ENCODE data around the gene RPS2.
A peak's percentile ranks its signal among the peaks of the same experiment; 100 is the strongest.

RPS2 gene

DNA sequence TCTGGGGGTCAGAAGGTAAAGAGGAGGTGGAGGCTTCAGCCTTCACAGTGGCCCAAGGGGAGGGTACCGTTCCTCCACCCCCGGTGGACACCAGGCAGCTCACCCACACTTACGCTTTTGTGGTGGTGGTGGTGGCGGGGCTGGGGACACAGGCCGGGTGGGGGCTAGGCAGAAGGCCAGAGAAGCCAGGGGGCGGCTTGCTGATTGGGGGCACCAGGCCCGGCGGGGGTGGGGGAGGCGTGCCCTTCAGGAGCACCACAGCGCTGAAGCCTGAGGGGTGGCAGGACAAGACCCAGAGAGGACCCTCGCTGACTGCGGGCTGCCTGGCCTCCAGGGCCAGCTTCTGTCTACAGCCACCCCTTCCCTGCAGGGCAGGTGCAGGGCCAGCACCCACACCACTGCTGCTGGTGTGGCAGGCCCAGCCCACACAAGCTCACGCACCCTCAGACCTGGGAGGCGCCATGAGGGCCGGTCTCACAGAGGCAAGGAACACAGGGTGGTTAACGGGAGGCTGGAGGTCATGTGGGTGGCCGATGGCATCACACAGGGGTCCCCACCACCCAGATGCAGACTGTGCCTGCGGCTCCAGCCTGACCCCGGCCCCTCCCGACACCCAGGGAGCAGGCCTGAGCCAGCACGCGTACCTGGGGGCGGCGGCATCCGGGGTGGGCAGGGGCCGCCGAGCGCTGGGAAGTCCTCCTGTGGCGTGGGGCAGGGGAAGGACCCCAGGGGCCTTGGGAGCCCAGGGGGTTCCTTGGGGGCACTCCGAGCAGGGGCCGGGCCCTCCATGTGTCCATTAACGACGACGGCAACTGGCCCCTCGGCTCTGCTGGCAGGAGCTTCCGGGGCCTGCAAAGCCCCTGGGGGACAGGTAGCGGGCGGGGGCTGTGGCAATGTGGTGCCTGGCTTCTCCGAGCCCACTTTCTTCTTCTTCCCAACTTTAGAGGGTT is 34.5 kb upstream of the RPS2 start:
- no peak for DNase-seq

DNA sequence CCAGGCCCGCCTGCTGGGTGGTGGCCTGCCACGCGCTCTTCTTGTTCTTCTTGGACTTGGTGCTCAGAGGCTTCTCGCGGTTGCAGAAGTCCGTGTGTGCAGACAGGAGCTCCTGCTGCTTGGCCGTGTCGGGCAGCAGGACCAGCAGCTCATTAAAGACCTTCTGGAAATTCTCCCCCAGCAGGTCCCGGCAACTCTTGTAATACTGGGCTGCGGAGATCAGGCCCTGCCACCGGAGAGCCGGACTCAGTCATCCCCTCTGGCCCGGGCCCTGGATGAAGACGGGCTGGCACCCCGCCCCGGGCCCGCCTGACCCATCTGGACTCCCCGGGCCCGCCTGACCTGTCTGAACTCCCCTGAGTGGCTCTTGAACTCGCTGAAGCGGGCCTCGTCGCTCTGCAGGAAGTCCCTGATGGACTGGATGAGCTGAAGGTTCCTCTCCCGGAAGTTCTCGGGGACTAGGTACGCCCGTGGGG is 33.8 kb upstream of the RPS2 start:
- DNase-seq, result no peak

DNA sequence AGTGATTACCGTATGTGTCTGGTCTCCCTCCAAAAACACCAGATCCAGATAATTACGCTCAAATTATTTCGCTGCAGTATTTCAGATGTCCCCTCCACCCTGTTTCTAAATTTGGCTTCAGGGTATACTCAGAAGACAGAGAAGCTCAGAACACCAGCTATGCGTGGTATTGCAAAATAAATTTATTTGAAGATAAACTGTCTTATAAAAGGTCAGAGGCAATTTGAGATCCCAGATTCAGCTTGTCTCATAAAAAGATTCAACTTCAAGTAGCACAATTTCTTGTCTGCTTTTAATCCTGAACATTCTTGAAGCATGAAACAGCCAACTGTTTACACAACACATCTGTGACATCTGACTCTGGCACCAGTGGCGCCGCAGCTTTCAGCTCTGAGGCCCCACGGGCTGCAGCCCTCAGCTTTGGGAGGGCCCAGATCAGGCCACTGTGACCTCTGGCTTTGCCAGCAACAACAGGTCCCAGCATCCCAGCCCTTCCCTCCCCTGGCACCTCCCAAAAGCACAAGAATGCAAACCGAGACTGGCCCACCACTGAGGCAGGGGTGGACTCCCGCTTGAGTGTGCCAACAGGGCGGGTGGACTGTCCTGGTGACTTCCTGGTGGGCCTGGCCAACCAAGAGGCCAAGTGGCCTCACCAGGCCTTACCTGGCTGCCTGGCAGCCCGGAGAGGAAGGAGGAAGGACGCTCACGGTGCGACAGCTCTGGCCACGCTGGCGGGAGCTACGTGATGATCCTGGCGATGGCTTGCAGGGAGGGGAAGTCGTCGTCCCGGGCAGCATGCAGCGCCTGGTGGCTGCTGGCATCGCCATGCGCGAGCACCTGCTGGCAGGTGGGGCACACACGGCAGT is 33.1 kb upstream of the RPS2 start:
- no peak for DNase-seq

DNA sequence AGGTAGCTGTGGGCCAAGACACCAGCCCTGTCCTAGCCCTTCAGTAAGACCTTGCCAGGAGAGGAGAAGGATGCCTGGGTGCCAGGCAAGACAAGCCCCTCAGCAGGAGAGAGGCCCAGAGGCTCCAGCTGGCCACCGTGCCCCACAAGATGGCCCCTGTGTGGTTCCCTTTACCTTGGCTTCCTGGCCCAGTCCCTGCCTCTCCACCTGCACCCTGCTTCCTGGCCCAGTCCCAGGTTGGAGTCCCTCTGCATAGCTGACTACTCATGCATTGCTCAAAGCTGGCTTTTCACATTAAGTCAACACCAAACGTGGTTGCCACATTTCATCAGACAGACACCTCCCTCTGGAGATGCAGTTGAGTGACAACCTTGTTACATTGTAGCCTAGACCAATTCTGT is 29.1 kb upstream of the RPS2 start:
- peak; percentile 23 for DNase-seq

DNA sequence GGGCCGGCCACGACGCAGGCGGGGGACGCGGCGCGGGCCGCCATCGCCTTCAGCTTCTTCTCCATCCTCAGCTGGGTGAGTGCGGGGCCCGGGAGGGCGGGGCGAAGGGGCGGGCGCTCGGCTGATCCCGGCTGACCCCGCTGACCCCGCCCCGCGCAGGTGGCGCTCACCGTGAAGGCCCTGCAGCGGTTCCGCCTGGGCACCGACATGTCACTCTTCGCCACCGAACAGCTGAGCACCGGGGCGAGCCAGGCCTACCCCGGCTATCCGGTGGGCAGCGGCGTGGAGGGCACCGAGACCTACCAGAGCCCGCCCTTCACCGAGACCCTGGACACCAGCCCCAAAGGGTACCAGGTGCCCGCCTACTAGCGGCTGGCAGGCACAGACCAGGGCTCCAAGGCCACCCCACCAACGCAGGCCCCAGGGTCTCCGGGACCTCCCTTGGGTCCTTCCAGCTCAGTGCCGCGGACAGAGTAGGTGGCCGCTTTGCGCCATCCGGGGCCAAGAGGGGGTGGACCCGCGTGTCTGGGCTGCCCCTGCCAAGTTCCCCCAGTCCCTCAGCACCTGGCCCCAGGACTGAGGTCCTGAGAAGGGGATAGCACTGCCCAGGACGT is 28.2 kb upstream of the RPS2 start:
- no peak for DNase-seq

DNA sequence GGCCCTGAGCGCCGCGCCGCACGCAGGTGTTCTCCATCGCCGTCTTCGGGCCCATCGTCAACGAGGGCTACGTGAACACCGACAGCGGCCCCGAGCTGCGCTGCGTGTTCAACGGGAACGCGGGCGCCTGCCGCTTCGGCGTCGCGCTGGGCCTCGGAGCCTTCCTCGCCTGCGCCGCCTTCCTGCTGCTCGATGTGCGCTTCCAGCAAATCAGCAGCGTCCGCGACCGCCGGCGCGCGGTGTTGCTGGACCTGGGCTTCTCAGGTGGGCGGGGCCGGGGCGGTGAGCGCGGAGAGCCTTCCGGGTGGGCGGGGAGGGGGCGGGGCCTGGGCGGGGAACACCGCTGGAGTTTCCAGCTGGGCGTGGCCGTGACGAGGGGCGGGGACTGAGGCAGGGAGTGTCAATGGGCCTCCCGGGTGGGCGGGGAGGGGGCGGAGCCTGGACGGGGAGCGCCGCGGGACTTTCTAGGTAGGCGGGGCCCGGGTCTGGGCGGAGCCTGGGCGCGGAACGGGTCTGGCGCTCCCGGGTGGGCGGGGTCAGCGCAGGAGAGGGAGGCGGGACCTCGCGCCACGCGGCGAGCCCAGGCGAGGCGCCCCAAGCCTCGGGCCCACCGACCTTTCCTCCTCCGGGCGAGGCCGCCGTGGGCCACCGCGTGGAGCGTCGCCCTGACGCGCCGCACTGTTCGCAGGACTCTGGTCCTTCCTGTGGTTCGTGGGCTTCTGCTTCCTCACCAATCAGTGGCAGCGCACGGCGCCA is 27.5 kb upstream of the RPS2 start:
- DNase-seq, result peak; percentile 98

DNA sequence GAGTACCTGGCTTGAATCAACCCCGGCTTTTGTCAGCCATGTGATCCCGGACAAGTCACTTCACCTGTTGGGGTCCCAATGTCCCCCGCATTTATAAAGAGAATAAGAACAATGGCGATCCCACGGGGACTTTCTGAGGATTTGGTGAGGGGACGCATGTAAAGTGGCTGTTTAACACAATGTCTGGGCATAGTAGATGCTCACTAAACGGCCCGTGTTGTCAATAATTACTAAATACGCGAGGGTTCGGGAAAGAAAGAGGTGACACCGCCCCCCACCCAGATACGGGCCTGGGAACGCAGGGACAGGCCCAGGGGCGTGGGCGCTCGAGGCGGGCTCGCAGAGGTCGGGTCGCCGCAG is 26.9 kb upstream of the RPS2 start:
- DNase-seq, result peak; percentile 17

DNA sequence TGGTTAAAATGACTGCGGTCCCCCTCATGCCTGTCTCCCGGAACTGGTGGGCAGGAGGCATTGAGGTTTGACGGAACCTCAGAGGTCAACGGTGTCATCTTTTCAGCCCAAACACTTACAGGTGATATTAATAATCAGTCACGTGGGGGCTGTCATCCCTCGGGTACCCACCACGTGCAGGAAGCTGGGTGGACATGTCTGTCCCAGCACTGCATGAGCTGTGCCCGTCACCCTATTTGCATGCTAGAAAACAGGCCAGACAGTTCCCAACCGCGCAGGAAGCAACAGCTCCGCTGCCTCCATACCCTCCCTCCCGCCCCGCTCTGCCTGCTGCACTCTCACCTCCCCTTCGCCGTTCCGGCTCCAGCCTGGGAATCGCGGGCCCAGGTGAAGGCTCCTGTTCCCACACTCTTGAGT is 26.5 kb upstream of the RPS2 start:
- DNase-seq, result peak; percentile 71

DNA sequence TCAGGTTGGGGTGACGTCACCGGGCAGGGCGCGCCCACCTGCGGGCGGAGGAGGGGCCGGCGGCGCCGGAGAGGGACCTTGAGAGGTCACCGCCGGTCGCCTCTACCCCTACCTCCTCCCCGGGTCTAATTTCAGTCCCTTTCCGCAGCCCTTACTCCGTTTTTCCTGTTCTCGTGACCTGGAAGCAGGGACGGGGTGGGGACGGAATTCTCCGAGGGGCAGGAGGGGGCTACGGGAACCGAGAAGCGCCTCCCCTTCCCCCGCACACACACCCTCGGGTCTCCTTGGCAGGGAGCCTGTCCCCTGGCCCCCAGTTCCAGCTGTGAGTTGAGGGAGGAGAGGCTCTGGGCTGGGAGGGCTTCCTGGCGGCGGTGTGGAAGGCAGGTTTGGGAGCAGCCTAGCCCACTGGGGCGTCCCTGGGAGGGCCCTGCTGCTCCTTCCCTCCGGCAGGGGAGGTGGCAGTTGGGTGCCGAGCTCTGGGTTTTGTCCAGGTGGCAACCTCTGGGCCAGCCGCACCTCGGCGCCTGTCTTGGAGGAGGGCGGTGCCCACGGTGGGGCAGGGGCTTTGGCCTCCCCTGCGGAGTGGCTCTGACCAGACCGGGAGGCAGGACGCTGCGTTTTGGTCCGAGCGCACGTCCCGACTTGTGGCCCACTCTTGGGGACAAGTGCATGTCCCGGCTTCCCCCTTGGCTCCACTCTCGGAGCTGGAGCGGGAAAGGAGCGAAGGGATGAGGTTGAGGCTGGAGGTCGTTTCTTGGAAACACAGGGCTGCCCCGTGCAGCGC is 25.9 kb upstream of the RPS2 start:
- peak; percentile 65 for DNase-seq

DNA sequence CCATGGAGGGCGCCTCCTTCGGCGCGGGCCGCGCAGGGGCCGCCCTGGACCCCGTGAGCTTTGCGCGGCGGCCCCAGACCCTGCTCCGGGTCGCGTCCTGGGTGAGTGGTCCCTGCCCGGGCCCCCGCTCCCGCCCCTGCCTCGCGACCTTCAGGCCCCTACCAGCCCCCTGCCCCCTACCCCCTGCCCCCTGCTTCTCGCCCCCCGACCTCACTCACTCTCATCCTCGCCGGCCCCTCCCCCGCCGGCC is 25.4 kb upstream of the RPS2 start:
- DNase-seq, result no peak

DNA sequence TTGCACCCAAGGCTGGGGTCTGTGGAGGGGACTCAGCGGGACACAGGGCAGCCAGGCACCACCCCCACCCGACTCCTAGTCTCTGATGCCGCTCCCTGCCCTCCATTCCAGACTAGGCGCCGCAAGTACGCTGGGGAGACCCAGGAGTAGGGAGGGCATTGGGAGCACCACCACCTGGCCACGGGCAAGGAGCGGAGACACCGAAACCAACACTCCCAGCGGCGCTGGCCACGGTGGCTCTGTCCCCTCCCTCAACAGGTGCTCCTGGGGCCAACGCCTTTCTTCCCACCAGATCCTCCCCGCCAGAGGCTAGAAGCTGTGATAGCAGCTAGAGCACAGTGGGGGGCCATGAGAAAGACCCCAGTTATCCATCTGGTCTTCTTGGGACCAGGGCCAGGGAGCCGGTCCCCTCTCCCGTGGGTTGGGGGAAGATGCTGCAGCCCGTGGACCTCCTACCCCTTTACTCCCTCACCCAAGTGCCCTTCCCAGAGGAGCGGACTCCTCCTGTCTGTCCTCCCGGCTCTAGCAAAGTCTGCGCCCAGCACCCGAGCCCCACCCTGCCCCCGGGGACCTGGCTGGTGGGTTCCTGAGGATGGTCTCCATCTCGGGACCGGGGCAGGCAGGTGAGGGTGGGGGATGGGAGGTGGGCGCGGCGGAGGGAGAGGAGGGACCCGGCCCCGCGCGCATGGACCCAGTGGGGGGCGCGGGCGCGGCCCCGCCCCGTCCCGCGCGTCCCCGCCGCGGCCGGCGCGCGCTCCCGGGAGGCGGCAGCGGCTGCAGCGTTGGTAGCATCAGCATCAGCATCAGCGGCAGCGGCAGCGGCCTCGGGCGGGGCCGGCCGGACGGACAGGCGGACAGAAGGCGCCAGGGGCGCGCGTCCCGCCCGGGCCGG is 24.8 kb upstream of the RPS2 start, which contains the start of gene SYNGR3:
SYNGR3 (plus strand) TSS at position 762 of the 892 bp plus-strand sequence. CDS start 133 bp downstream, outside the sequence.
- peak; percentile 28 for DNase-seq

DNA sequence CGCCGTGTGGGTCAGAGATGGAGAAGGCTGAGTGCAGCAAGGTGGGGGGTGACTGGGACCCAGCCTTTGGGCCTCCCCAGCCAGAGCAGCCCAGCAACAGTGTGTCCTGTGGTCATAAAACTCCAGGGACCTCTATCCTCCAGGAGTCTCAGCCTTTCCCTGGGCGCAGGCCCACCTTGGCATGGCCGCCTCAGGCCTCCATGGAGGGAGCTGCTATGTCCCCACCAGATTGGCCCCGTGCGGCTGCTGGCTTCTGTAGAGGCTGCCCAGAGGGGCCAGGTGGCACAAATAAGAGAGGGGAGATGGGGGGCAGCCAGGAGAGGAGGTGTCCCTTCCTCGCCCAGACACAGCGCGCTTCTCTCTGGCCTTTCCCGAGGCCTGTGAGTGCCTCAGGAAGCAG is 22.6 kb upstream of the RPS2 start:
- no peak for DNase-seq

DNA sequence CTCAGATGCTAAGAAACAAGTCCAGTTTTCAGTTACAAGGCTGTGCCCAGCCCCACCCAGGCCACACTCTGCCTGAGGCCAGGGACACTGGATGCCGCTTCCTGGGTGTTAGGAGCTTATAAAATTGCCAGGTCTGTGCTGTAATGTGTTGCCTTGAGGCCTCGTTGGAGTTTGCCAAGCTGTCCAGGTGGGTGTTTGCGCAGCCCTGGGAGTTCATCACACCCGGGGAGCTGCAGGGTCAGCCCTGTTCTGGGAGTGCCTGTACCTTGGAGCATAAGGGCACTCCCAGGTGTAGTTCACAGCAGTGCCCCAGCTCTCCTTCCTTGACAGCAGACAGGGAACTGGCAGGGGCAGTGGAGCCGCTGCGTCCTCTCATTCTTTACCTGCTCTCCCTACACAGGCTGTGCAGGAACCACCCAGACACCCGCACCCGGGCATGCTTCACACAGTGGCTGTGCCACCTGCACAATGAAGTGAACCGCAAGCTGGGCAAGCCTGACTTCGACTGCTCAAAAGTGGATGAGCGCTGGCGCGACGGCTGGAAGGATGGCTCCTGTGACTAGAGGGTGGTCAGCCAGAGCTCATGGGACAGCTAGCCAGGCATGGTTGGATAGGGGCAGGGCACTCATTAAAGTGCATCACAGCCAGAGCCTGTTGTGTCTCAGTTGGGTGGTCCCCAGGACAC is 21.0 kb upstream of the RPS2 start:
- no peak for DNase-seq

DNA sequence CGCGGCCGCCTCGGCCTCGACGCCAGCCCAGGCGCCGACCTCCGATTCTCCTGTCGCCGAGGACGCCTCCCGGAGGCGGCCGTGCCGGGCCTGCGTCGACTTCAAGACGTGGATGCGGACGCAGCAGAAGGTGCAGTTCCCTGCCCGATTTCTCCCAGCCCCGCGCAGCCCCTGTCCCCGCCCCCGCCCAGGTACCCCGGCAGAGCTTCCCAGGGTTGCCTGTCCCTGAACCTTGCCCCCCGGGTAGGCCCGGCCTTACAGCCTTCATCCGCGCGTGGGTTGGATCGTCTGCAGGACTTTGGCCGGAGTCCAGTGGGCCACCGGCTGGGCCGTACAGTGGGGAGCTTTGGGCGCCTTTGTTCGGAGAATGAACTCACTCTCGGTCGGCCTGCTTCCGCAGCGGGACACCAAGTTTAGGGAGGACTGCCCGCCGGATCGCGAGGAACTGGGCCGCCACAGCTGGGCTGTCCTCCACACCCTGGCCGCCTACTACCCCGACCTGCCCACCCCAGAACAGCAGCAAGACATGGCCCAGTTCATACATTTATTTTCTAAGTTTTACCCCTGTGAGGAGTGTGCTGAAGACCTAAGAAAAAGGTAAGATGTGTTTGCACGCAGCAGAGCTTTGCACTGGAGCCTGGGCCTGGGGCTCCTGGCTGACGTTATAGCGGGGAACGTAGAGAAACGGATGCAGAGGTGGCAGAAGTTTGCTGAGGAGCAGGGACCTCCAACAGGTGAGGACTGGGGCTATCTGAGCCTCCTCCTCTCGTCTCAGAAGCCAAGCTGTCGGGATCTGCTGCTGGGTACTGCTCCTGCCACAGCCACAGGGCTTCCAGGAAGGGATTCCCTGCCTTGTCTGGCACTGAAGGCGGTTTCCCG is 20.0 kb upstream of the RPS2 start:
- no peak for DNase-seq

DNA sequence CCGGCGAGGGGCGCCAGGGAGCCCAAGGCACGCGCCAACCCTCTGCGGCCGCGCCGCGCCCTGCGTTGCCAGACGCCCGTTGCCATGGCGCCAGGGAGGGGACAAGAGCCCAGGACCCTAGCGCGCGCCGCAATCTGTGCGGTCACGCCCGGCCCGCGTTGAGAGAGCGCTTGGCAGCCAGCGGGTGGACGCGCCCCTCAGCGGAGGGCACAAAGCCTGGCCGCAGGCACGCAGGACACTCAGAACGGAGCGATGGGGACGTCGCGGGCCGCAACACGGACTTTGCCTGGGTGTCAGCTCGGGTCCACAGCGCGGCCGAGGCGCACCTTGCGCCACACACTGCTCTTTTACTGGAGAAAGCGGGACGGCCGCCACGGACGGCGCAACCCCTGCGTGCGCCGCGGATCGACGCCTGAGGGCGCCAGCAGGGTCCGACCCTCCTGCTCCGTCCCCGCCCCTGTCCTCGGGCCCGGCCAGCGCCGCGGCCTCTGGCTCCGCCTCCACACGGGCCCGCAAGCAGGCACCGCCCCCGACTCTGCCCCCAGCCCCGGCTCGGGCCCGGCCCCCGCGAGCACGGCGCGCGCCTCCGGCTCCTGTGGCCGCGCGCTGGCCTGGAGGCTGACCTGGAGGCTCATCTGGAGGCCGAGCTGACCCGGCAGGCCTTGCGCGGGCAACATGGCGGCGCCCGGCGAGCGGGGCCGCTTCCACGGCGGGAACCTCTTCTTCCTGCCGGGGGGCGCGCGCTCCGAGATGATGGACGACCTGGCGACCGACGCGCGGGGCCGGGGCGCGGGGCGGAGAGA is 19.1 kb upstream of the RPS2 start, which contains the start of gene GFER:
GFER (plus strand) TSS at position 650 of the 803 bp plus-strand sequence; CDS start at position 676, 26 bp downstream.
- DNase-seq, result peak; percentile 83

DNA sequence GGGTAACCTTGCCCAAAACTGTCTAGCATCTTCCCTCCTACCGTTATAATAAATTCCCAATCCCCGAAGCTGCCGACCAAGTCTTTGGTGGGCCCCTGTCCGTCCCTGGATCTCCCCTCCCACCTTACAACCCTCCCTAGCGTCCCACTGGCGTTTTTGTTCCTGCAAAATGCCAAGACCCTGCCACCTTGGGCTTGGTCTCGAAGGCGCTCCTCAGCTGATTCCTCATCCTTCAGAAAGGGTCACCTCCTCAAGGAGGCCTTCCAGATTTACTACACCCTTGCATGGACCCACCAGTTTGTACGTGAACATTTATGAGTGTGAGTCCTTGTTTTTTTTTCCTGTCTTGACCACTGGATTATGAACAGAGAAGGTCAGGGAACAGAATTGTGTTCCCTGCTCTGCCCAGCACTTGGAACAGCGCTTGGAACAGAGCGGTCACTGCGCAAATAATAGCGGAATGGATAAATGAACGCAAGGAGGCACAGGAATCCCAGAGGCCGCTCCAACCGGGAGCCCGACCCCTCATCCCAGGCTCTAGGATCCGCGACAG is 18.4 kb upstream of the RPS2 start:
- DNase-seq, result no peak

DNA sequence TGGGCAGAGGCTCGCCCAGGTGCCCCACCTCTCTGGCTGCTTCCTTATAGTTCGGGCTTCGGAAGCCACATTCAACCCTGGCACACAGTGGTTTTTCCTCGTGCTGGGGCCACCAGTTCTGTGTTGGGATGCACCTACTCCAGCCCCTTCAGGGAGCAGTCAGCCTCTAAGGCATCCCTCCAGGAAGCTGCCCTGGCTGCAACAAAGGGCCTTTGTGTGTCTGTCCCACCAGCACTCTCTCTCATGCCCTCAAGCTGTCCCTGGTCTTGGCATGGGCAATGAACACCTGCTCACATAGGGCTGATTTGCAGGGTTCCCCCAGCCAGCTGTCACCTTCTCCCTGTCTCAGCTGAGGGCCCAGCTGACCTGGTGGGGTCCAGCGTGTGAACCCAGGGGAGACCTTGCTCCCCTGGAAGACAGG is 17.4 kb upstream of the RPS2 start:
- no peak for DNase-seq

DNA sequence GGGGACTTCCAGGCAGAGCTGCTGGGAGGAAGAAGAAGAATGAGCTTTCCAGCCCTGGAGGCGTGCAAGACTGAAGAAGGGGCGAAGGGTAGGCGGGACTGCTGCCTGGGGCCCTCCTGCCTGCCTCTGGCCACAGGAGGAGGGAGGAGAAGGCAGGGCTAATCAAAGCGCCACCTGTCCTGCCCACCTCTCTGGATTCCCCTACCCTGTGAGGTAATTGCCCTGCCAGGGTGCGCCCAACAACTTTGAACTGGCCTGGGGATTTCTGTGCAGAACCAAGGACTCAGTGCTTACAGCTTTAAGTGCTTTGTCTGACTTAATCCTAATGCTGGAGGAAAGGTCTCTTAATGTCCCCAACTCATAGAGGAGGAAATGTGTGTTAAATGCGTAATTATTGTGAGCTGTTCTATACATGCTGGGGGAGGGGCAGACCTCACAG is 16.8 kb upstream of the RPS2 start, which contains the start of gene NOXO1:
NOXO1 (minus strand) TSS at position 72 of the 439 bp plus-strand sequence. CDS start 290 bp downstream, outside the sequence.
- no peak for DNase-seq
